K562 (cell line): ENCODE results near the gene SLC33A1. TPM values are rescaled to one million over a fixed set of nuclear protein-coding genes. Genes with fewer than 3 reads are reported as not detected.

ENCODE experiments used
- CBFA2T2 ChIP-seq: fragments of 450-650 bp; conservative IDR thresholded peaks from 2 replicates; pipeline ENCODE4 v1.6.1; 2017; ENCODE audit warnings: mild to moderate bottlenecking
- CBX5 ChIP-seq: IDR thresholded peaks from 2 replicates; pipeline ENCODE4 v1.6.1; 2014; ENCODE audit warnings: low read depth, borderline replicate concordance
- FIP1L1 ChIP-seq: fragments of 200-400 bp; formaldehyde crosslinking; IDR thresholded peaks from 2 replicates; pipeline ENCODE4 v1.6.1; 2018; ENCODE audit warnings: mild to moderate bottlenecking, low read depth, low read length; ENCODE audit not compliant: poor library complexity, severe bottlenecking
- GABPB1 ChIP-seq: sonication (generic); formaldehyde crosslinking; IDR thresholded peaks from 2 replicates; pipeline ENCODE4 v1.8.0; 2022; ENCODE audit warnings: mild to moderate bottlenecking, missing genetic modification reagents
- GTF2A2 ChIP-seq: IDR thresholded peaks from 2 replicates; pipeline ENCODE4 v1.6.1; 2016; ENCODE audit warnings: mild to moderate bottlenecking, missing genetic modification characterization, missing compliant biosample characterization
- HCFC1 ChIP-seq: IDR thresholded peaks from 2 replicates; pipeline ENCODE4 v1.6.1; 2012; ENCODE audit warnings: low read depth, low read length, improper control_type of control experiment
- HIVEP1 ChIP-seq: fragments of 250-450 bp; sonication (Bioruptor Pico); IDR thresholded peaks from 2 replicates; pipeline ENCODE4 v1.4.0; 2020; ENCODE audit warnings: mild to moderate bottlenecking
- ILK ChIP-seq: fragments of 450-650 bp; IDR thresholded peaks from 2 replicates; pipeline ENCODE4 v1.6.1; 2016; ENCODE audit warnings: missing genetic modification characterization, low read depth, mild to moderate bottlenecking, missing compliant biosample characterization, moderate library complexity, borderline replicate concordance
- L3MBTL2 ChIP-seq: fragments of 450-650 bp; IDR thresholded peaks from 2 replicates; pipeline ENCODE4 v1.6.1; 2016; ENCODE audit warnings: mild to moderate bottlenecking, moderate library complexity
- NFIC ChIP-seq: fragments of 450-650 bp; IDR thresholded peaks from 2 replicates; pipeline ENCODE4 v1.6.1; 2017; ENCODE audit warnings: mild to moderate bottlenecking, inconsistent platforms
- RB1 ChIP-seq: fragments of 450-650 bp; IDR thresholded peaks from 2 replicates; pipeline ENCODE4 v1.6.1; 2017; ENCODE audit warnings: low read depth, mild to moderate bottlenecking
- SMAD1 ChIP-seq: fragments of 150-350 bp; IDR thresholded peaks from 2 replicates; pipeline ENCODE4 v1.6.1; 2014; ENCODE audit warnings: low read length, low read depth; ENCODE audit not compliant: partially characterized antibody
- SOX6 ChIP-seq: fragments of 450-650 bp; IDR thresholded peaks from 2 replicates; pipeline ENCODE4 v1.6.1; 2014; ENCODE audit warnings: mild to moderate bottlenecking
- ZNF324 ChIP-seq: fragments of 250-450 bp; sonication (Bioruptor Pico); IDR thresholded peaks from 2 replicates; pipeline ENCODE4 v1.4.0; 2020; ENCODE audit warnings: mild to moderate bottlenecking
- ZNF347 ChIP-seq: fragments of 450-650 bp; formaldehyde crosslinking; IDR thresholded peaks from 2 replicates; pipeline ENCODE4 v1.4.0; 2020; ENCODE audit warnings: low read depth, mild to moderate bottlenecking, moderate library complexity
- polyA plus RNA-seq, 8 experiments: library from polyadenylated mRNA; depleted of rRNA in 4 of 8; stranded (reverse) in 5 of 8; unstranded in 3 of 8; fragments of >200 nt; fragmentation: Nextera tagmentation in 2 of 8; fragmentation: Illumina TruSeq in 1 of 8; extraction: Ambion mirVana in 2 of 8; extraction: Trizol in 1 of 8; gene quantifications; 2 replicates each; pipeline versions ENCODE4 v1.2.1 to v1.2.3, GENCODE V29; 2011 to 2014; ENCODE audit warnings: inconsistent platforms in 1 of 8, missing spikeins in 1 of 8
- total RNA-seq, 7 experiments: library from RNA; depleted of rRNA in 6 of 7; stranded (reverse); fragments of >200 nt in 6 of 7; fragmentation: Illumina TruSeq in 2 of 7; extraction: Trizol in 2 of 7; gene quantifications; 2 replicates each; pipeline versions ENCODE4 v1.2.1 to v1.2.3, GENCODE V29; 2011 to 2021; ENCODE audit warnings: low replicate concordance in 1 of 7
- TF ChIP-seq, protein P1 (sequence below): fragments of 450-650 bp; IDR thresholded peaks from 2 replicates; pipeline ENCODE4 v1.6.1; 2016
- TF ChIP-seq, protein P2 (sequence below), 2 experiments: fragments of 450-650 bp in 1 of 2; sonication (generic) in 1 of 2; formaldehyde crosslinking in 1 of 2; IDR thresholded peaks in 1 of 2; conservative IDR thresholded peaks in 1 of 2; 2 replicates each; pipeline versions ENCODE4 v1.6.1 to v1.8.1; 2016 to 2023; ENCODE audit warnings: mild to moderate bottlenecking in 2 of 2, moderate library complexity in 2 of 2, inconsistent platforms in 1 of 2, missing genetic modification reagents in 1 of 2
- TF ChIP-seq, protein P3 (sequence below): sonication (generic); formaldehyde crosslinking; IDR thresholded peaks from 2 replicates; pipeline ENCODE4 v1.8.1; 2023; ENCODE audit warnings: mild to moderate bottlenecking, missing genetic modification reagents
- TF ChIP-seq, protein P4 (sequence below), 3 experiments: IDR thresholded peaks in 2 of 3; conservative IDR thresholded peaks in 1 of 3; 2 replicates each; pipeline ENCODE4 v1.5.1; 2011 to 2012; ENCODE audit warnings: low read length in 3 of 3, mild to moderate bottlenecking in 3 of 3, control low read depth in 2 of 3, improper control_type of control experiment in 1 of 3, inconsistent platforms in 1 of 3, low read depth in 1 of 3, mixed read lengths in 1 of 3, moderate library complexity in 1 of 3; ENCODE audit not compliant: insufficient read depth in 2 of 3
- TF ChIP-seq, protein P5 (sequence below), 2 experiments: fragments of 450-650 bp; IDR thresholded peaks; 2 replicates each; pipeline ENCODE4 v1.6.1; 2016

SLC33A1 gene
- total and polyA plus RNA-seq, 9 of the 15 experiments (the other 6 are each of a cell fraction or from before 2014, with no cell fraction given), result 6.2 to 26.8 (median 19.6) TPM

DNA sequence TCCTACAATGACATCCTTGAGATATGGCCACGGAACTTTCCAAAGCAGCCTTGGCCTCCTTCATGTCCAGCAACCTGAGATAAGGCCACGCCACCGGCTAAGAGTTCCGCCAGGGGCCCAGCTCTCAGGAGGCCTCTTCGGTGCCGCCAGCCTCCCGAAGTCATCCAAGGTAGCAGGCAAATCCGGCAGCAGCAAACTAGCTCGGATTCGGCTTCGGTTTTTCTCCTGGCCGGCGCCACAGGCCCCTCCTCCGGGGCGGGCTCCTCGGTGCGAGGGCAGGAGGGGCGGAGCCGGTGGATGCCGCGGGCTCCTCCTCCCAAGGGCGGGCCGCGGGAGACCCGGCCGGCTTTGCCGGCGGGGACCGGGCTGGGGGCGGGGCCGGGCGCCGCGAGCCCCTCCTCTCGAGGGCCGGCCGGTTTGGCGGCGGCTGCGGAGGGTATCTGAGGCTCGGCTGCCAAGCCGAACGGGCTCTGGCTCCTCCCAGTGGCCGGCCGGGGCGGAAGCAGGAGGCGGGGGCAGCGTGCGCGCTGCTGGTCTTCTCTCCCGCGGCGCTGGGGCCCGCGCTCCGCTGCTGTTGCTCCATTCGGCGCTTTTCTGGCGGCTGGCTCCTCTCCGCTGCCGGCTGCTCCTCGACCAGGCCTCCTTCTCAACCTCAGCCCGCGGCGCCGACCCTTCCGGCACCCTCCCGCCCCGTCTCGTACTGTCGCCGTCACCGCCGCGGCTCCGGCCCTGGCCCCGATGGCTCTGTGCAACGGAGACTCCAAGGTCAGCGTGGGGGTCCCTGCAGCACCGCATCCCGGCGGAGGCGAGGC, 16.1 kb upstream of the SLC33A1 start, which contains the start of gene GMPS (continued):
- TF ChIP-seq, protein P1, sequence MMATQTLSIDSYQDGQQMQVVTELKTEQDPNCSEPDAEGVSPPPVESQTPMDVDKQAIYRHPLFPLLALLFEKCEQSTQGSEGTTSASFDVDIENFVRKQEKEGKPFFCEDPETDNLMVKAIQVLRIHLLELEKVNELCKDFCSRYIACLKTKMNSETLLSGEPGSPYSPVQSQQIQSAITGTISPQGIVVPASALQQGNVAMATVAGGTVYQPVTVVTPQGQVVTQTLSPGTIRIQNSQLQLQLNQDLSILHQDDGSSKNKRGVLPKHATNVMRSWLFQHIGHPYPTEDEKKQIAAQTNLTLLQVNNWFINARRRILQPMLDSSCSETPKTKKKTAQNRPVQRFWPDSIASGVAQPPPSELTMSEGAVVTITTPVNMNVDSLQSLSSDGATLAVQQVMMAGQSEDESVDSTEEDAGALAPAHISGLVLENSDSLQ, result 0 out of 2 replicates have a peak, but pooled peaks have one; percentile 6
- TF ChIP-seq CBX5 (no peak), CBFA2T2 (no peak), SOX6 (0 out of 2 replicates have a peak, but pooled peaks have one; percentile 13), HCFC1 (0 out of 2 replicates have a peak, but pooled peaks have one; percentile 8), ZNF347 (no peak), RB1 (peak; percentile 95), HIVEP1 (CRISPR knock-in tag) (no peak), FIP1L1 (peak; percentile 24), GABPB1 (CRISPR knock-in tag) (peak; percentile 80), GTF2A2 (tag) (no peak), L3MBTL2 (peak; percentile 79), SMAD1 (no peak), NFIC (peak; percentile 40), ZNF324 (CRISPR knock-in tag) (no peak), ILK (tag) (no peak)
- TF ChIP-seq, protein P2, sequence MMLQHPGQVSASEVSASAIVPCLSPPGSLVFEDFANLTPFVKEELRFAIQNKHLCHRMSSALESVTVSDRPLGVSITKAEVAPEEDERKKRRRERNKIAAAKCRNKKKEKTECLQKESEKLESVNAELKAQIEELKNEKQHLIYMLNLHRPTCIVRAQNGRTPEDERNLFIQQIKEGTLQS (IDR thresholded peaks at IDR 0.05), result no peak
- TF ChIP-seq, protein P2 (CRISPR knock-in tag; conservative IDR thresholded peaks at IDR 0.05), result 0 out of 2 replicates have a peak, but pooled peaks have one; percentile 54
- TF ChIP-seq, protein P3, sequence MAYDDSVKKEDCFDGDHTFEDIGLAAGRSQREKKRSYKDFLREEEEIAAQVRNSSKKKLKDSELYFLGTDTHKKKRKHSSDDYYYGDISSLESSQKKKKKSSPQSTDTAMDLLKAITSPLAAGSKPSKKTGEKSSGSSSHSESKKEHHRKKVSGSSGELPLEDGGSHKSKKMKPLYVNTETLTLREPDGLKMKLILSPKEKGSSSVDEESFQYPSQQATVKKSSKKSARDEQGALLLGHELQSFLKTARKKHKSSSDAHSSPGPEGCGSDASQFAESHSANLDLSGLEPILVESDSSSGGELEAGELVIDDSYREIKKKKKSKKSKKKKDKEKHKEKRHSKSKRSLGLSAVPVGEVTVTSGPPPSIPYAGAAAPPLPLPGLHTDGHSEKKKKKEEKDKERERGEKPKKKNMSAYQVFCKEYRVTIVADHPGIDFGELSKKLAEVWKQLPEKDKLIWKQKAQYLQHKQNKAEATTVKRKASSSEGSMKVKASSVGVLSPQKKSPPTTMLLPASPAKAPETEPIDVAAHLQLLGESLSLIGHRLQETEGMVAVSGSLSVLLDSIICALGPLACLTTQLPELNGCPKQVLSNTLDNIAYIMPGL (CRISPR knock-in tag), result peak; percentile 74; the same call in 1 of the 2 replicates
- TF ChIP-seq, protein P4, sequence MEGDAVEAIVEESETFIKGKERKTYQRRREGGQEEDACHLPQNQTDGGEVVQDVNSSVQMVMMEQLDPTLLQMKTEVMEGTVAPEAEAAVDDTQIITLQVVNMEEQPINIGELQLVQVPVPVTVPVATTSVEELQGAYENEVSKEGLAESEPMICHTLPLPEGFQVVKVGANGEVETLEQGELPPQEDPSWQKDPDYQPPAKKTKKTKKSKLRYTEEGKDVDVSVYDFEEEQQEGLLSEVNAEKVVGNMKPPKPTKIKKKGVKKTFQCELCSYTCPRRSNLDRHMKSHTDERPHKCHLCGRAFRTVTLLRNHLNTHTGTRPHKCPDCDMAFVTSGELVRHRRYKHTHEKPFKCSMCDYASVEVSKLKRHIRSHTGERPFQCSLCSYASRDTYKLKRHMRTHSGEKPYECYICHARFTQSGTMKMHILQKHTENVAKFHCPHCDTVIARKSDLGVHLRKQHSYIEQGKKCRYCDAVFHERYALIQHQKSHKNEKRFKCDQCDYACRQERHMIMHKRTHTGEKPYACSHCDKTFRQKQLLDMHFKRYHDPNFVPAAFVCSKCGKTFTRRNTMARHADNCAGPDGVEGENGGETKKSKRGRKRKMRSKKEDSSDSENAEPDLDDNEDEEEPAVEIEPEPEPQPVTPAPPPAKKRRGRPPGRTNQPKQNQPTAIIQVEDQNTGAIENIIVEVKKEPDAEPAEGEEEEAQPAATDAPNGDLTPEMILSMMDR (IDR thresholded peaks at IDR 0.05 in 2 of 3, conservative IDR thresholded peaks at IDR 0.05 in 1 of 3; ENCODE audit: insufficient read depth in 2 of 3, low read depth in 1 of 3, low read length in 3 of 3), result peak; percentile 56 to 87 (median 83); a peak in 5 of 6 replicates
- TF ChIP-seq, protein P5, sequence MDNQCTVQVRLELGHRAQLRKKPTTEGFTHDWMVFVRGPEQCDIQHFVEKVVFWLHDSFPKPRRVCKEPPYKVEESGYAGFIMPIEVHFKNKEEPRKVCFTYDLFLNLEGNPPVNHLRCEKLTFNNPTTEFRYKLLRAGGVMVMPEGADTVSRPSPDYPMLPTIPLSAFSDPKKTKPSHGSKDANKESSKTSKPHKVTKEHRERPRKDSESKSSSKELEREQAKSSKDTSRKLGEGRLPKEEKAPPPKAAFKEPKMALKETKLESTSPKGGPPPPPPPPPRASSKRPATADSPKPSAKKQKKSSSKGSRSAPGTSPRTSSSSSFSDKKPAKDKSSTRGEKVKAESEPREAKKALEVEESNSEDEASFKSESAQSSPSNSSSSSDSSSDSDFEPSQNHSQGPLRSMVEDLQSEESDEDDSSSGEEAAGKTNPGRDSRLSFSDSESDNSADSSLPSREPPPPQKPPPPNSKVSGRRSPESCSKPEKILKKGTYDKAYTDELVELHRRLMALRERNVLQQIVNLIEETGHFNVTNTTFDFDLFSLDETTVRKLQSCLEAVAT (IDR thresholded peaks at IDR 0.05), result peak; percentile 69 to 77; a peak in 3 of 4 replicates
